ENCODE measurements around the gene CASP9.
"Not testable (repeated sequence)": the region's sequence is repeated elsewhere in the genome, so short reads cannot be mapped to it uniquely, and the experiment has no call there.

DNA sequence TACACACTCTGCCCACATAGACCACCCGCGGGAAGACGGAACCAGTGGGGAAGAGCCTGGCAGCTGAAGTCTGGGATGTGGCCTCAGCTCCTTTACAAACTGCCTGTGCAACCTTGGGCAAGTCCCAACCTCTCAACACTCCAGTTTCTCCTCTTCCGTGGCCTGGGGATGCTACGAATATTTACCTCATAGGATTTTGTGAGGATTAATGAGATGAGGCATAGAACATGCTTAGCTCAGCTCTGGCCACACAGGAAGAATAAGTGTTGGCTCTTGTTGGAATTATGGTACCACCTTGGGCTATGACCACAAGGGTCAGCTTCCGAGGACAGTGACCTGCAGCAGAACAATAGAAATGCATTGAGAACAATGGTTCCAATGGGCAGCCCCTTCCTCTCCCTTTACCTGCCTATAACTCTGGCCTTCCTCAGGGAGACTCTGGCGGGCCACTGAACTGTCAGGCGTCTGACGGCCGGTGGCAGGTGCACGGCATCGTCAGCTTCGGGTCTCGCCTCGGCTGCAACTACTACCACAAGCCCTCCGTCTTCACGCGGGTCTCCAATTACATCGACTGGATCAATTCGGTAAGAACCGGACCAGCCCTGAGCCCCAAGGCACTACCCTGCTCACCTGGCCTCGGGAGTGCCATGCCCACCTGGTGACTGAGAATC lies 56.9 kb downstream of the CASP9 start:
- not testable (repeated sequence) for TF ChIP-seq SIX5 (IDR thresholded peaks at IDR 0.05; ENCODE audit: low read depth, low read length, severe bottlenecking); POLR2A (IDR thresholded peaks at IDR 0.05; ENCODE audit: low read depth, low read length); POLR2AphosphoS5 (IDR thresholded peaks at IDR 0.05; ENCODE audit: low read length); BACH1 (IDR thresholded peaks at IDR 0.05; ENCODE audit: borderline replicate concordance); RAD21 (IDR thresholded peaks at IDR 0.05; ENCODE audit: insufficient read depth, low read depth, low read length); TCF12 (IDR thresholded peaks at IDR 0.05; ENCODE audit: low read depth, low read length); EZH2 (IDR thresholded peaks at IDR 0.05; ENCODE audit: borderline replicate concordance, control insufficient read depth, low read depth, low read length); E2F4 (IDR thresholded peaks at IDR 0.05; ENCODE audit: low read depth, low read length)
- TF ChIP-seq, protein P1, sequence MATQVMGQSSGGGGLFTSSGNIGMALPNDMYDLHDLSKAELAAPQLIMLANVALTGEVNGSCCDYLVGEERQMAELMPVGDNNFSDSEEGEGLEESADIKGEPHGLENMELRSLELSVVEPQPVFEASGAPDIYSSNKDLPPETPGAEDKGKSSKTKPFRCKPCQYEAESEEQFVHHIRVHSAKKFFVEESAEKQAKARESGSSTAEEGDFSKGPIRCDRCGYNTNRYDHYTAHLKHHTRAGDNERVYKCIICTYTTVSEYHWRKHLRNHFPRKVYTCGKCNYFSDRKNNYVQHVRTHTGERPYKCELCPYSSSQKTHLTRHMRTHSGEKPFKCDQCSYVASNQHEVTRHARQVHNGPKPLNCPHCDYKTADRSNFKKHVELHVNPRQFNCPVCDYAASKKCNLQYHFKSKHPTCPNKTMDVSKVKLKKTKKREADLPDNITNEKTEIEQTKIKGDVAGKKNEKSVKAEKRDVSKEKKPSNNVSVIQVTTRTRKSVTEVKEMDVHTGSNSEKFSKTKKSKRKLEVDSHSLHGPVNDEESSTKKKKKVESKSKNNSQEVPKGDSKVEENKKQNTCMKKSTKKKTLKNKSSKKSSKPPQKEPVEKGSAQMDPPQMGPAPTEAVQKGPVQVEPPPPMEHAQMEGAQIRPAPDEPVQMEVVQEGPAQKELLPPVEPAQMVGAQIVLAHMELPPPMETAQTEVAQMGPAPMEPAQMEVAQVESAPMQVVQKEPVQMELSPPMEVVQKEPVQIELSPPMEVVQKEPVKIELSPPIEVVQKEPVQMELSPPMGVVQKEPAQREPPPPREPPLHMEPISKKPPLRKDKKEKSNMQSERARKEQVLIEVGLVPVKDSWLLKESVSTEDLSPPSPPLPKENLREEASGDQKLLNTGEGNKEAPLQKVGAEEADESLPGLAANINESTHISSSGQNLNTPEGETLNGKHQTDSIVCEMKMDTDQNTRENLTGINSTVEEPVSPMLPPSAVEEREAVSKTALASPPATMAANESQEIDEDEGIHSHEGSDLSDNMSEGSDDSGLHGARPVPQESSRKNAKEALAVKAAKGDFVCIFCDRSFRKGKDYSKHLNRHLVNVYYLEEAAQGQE (IDR thresholded peaks at IDR 0.05; ENCODE audit: low read depth, low read length), result not testable (repeated sequence)

All from GM12878 (cell line).